M059J (cell line): ENCODE data around the gene ATP4B. TPM values are rescaled to one million over a fixed set of nuclear protein-coding genes. Genes with fewer than 3 reads are reported as not detected.

ENCODE experiments used
- DNase-seq: peaks from one replicate; pipeline ENCODE4 v3.0.0-alpha.2; 2012; ENCODE audit warnings: low read depth
- total RNA-seq: library from RNA; depleted of rRNA; stranded (reverse); fragments of >200 nt; shearing (Covaris generic); gene quantifications from 2 replicates; pipeline ENCODE4 v1.2.3, GENCODE V29; 2014

ATP4B gene
- total RNA-seq, 1 experiment from 2014 or later = not detected

DNA sequence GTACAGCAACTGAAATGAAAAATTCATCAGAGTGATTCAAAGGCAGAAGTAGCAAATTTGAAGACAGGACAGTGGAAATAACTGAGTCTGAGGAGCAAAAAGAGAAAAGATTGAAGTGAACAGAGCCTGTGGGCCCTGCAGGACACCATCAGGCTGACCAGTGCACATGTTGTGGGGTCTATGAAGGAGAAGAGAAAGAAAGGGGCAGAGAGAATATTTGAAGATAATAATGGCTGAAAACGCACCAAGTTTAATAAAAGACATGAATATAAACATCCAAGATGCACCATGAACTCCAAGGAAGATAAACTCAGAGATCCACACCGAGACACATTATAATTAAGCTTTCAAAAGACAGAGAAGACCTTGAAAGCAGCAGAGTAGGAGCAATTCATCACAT is 15.4 kb downstream of the ATP4B start:
- no peak for DNase-seq

DNA sequence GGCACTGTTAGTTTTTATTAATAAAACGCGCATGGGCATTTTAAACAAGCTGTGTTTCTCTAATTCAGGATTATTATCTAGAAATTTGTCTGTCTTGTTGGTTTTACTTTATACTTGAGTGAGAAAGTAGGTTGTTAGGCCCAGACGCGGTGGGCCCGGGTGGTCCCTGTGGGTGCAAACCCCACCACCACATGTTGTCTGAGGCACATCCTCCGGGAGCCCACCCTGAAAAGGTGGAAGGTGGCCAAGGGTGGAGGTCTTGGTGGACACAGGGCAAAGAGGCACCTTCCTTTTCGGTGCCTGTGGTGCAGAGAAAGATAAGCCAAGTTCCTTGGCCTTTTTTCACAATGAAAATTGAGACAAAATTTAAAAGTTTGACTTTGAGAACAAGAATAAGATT is 16.6 kb downstream of the ATP4B start:
- DNase-seq = no peak

DNA sequence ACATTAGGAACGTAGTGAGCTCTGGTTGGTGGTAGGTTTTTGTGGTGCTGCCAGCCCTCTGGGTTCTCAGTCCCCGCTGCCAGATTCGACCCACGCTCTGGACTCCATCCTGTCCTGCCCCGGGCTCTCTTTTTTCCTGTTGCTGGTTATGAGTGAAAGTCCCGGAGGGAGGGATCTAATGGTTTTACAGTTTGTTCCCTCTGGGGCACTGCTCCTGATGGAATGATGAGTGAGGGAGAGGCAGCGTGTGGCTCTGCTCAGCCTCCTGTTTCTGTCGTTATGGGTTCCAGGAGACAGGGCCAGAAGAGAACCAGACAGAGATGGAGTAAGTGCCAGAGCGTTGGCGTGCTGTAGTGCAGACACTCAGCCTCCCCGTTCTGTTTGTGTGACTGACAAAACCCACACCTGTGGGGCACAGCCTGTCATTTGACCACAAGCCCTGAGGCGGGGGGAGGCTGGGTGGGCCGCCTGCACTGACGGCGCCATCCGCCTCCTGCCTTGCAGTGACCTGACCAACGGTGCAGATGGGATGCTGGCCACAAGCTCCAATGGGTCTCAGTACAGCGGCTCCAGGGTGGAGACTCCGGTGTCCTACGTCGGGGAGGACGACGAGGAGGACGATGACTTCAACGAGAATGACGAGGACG is 18.3 kb downstream of the ATP4B start:
- DNase-seq = no peak

DNA sequence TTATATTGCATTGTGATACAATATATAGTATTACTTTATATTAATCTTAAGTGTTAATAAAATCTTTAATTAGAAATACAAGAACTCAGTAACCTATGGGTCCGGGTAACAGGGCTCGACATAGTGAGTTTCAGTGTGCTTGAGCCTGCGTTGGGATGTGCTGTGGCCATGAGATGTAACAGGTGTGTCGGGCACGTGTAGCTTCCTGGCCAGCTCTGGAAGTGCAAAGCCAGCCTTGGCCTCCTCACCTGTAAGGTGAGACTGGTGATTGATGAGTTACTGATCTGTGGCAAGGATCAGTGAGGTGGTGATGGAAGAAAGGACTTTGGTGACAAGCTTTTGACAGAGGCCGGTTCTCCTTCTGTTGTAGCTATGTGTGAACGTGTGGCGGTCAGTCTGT is 19.2 kb downstream of the ATP4B start:
- no peak for DNase-seq

DNA sequence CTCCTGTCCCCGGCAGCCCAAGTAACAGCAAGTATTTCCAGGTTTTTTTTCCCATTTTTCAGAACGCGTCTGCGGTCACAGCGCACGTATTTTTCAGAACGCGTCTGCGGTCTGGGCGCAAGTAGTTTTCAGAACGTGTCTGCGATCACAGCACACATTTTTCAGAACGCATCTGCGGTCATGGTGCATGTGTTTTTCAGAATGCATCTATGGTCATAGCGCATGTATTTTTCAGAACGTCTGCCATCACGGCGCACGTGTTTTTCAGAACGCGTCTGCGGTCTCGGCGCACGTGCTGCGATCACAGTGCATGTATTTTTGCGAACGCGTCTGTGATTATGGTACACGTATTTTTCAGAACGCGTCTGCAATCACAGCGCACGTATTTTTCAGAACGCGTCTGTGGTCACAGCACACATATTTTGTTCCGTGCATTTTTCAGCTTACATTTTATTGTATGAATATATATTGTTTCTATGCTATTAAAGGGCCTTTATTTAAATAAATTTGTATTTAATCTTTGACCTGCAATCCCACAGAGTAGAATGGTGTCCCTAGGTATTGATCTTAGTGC is 19.7 kb downstream of the ATP4B start:
- DNase-seq = no peak

DNA sequence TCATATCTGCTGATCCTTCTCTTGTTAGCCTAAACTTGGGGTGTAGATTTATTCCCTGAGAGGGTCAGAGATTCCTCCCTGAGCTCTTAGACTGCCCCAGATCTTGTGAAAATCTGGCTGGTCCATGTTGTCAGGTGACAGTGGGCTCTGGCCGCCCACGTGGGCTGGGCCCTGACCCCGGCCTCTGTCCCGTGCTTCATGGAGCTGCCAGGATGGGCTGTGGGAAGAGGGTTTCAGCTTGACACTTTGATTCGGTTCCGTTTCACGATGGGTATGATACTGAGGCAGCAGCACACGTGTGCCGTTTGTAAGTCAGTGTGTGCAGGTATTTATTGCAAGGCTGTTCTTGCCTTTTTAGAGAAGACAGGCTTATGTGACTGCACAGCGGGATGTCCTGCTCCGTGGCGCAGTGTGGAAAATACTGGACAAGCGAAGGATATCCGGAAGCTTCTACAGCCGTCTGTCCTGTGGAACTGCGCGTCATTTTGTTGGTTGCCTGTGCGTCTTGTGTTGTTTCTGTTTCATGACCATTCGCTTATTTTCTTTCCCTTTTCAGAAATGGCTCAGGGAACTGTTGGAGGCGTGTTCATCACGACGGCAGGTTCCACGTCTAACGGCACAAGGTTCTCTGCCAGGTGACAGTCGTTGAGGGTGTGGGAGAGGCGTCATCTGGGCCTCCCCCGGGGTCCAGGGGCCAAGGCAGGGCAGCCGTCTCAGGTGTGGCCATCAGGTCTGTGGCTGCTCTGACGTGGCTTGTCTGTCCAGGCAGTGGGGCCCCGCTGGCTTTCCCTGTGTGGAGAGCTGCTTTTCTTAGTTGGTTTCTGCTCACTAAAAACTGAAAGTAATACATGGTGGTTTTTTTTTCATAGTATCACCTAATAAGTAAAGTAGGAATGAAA is 20.5 kb downstream of the ATP4B start:
- DNase-seq = no peak

DNA sequence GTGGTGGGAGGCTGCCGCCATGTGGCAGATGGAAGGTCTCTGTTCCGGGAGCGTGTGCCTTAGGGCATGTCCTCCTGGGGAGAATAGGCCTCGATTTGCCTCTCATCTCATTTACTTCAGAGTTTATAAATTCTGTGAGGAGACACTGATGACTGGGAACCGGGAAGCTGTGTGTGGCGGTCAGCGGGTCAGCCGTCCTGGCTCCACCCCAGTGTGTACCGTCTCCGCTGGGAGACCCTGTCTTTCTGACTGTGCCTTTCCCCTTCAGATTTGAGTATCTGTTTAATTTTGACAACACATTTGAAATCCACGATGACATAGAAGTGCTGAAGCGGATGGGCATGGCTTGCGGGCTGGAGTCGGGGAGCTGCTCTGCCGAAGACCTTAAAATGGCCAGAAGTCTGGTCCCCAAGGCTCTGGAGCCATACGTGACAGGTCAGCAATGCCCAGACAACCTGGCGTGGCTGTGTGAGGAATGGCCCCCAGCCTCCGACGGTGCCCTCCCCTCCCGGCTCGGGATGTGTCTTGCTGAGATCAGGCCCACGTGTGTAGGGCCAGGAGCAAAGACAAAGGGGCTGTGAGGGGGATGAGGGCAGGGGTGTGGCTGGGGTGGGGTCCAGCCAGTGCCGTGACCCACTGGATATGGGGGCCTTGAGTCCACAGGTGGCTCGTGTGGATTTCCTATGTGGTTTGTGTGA is 21.6 kb downstream of the ATP4B start:
- DNase-seq = no peak

DNA sequence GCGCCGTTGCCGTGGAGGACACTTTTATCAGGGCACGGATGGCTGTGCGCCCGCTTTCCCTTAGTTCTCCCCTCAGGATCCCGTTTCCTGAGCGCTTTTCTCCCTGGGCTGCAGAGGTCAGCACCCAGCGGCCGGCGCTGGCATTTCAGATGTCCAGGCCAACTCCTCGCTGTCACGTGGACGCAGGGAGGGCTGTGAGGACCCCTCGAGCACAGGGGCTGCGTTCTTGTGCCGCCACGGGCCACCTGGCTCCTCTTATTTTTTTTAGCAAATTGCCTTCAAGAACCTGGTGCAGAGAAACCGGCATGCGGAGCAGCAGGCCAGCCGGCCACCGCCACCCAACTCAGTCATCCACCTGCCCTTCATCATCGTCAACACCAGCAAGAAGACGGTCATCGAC is 22.3 kb downstream of the ATP4B start:
- DNase-seq = no peak

DNA sequence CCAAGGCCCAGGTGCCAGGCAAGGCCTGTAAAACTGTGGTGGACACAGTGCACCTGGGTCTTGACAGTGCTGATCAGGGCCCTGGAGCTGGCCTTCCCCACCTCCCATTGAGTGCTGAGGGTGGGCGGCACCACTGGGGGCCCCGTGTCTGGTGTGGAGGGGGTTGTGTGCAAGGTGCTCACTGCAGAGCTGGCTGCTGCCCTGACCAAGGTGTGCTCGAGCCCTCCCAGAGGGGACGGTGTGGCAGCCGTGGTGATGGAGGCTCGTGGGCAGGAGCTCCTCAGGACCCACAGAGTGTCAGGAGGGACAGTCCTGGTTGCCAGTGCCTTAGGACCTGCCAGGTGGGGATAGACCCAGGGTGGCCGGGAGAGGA is 23.0 kb downstream of the ATP4B start:
- DNase-seq = no peak

DNA sequence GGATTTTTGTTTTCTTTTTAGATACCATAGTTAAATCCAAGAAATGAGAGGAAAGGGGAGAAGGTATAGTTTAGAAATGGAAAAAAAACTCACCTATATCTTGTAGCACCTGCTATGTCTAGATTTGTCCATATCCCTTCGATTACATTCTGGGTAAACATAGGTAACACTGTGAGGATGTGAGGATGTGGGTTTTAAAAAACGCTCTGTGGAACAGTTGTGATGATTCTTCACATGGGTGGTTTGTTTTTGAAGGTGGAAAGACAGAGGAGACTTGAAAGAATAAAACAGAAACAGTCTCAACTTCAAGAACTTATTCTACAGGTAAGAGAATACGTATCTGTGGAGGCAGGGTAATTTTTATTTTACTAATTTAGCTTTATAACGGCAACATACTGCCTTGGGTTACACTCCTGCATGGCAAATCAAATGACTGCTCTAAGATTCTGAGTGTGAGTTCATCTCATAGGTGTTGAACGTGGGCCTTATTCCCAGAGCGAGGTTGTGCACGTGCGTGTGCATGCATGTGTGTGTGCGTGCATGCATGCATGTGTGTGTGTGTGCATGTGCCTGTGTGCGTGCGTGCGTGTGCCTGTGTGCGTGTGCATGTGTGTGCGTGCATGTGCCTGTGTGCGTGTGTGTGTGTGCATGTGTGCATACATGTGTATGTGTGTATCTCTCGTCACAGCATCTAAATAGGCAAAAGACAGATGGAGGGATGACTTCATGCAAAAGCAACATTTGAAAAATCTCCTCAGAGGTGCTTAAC is 23.5 kb downstream of the ATP4B start:
- no peak for DNase-seq

DNA sequence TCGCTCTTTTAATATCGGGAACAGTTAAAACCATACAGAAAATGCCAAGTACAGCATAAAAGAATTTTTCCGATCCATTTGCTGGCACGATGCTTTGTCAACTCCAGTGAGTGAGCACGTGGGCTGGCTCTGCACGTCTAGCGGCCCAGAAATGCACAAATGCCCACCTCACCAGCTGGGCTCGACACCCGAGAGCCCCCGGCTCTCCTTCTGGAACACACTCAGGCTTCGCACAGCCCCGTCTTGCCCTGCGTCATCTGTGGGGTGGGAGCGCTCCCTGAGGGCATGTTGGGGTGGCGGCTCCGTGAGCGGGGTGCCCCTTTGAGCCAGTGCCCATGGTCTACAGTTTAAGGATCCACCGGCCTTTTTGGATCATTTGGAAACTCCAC is 24.5 kb downstream of the ATP4B start:
- DNase-seq = no peak

DNA sequence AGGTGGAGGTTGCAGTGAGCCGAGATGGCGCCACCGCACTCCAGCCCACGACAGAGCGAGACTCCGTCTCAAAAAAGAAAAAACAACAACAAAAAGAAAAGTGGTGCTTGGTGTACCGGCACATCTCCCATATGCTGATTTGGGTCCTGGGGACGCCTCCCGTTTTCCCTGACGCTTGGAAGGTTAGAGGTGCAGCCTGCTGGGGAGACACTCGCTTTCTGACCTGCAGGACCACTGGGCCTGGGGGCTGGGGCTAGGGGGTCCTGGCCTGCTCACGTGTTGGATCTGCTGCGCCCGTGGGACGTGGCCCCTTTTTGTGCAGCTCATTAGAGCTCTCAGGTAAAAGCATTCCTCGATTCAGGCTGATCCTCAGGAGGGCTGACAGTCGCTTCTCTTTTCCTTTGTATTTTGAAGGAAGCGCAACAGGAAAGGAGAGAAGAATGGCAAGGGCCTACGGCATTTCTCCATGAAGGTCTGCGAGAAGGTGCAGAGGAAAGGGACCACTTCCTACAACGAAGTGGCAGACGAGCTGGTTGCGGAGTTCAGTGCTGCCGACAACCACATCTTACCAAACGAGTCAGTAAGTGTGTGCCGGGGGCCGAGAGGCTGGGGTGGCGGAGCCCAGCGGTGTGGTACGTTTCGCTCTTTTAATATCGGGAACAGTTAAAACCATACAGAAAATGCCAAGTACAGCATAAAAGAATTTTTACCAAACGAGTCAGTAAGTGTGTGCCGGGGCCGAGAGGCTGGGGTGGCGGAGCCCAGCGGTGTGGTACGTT is 25.1 kb downstream of the ATP4B start:
- DNase-seq = no peak

DNA sequence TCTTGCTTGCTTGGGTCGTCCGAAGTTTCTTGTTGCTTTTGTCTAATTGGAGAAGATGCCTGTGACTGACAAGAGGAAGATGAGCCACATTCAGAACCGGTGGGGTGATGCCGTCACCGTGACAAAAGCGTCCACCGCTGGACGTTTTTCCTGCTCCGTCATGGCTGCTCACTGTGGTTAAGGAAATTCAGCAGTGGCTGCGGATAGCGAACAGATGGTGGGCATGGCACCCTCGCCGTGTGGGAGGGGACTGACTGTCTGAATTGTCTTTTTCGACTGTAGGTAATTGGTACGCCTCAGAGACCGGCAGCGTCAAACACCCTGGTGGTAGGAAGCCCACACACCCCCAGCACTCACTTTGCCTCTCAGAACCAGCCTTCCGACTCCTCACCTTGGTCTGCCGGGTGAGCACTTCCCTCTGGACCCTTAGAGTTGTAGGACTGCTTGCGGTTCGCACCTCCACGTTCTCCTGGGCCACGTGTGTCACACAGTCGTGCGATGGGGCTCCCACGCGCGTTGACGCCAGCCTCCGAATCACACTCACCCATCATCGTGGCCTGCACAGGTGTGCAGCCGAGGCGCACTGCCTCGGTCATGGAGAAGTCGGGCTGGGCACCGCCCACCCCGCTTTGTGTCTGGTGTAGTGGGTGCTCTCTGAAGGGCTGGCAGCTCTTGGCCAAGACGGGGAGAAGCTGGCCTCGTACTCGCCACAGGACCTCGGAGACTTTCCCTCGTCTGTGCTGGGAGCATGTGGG is 26.5 kb downstream of the ATP4B start:
- no peak for DNase-seq

DNA sequence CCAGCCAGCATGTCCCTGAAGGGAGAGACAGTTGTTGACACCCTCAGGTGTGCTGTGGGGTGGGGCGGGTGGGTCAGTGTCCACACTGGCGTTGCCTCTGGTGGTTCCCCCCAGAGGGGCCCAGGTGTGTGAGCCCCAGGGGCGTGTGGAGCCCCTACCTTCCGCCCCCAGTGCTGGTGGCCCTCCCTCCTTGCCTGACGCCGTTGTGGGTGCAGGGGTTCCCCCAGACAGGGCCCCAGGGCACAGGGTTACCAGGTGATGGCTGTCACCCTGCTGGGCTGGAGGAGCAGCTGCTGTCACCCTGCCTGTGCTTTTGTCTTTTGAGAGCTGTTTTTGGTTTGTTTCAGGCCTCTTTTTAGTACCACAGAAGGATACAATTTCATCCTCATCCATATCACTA is 27.2 kb downstream of the ATP4B start:
- DNase-seq = no peak

DNA sequence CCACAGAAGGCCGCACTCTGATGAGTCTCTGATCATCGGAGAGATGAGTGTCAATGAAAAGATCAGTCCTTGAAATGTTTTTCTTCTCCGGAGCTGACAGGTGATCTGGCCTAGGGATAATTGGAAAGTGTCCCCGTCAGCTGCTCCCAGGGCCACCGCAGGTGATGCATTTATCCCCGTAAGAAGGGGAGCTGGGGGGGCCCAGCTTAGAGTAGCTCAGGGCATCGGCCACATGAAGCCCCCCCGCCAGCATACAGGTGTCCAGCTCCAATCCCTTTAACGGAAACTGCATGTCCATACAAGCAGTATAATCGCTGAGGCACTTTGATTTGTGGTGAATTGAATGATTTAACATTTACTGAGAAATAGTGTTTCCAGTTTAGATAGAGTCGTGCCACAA is 27.7 kb downstream of the ATP4B start:
- no peak for DNase-seq

DNA sequence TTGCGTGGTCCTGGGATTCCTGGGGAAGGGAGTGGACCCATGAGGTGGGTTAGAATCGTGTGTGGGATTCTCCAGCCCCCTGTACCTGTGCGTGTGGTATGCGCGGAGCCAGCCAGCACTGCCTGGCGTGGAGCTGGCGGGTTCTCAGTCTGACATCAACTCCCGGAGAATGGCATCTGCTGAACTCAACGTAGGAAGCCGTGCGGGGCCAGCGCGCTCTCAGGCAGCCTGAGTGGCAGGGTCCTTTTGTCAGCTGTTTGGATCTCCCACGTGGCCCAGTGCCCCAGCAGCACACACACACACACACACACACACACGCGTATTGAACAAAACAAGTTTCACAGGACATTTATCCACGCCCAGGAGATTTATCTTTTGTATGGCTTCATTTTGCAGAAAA is 28.1 kb downstream of the ATP4B start:
- DNase-seq = no peak

DNA sequence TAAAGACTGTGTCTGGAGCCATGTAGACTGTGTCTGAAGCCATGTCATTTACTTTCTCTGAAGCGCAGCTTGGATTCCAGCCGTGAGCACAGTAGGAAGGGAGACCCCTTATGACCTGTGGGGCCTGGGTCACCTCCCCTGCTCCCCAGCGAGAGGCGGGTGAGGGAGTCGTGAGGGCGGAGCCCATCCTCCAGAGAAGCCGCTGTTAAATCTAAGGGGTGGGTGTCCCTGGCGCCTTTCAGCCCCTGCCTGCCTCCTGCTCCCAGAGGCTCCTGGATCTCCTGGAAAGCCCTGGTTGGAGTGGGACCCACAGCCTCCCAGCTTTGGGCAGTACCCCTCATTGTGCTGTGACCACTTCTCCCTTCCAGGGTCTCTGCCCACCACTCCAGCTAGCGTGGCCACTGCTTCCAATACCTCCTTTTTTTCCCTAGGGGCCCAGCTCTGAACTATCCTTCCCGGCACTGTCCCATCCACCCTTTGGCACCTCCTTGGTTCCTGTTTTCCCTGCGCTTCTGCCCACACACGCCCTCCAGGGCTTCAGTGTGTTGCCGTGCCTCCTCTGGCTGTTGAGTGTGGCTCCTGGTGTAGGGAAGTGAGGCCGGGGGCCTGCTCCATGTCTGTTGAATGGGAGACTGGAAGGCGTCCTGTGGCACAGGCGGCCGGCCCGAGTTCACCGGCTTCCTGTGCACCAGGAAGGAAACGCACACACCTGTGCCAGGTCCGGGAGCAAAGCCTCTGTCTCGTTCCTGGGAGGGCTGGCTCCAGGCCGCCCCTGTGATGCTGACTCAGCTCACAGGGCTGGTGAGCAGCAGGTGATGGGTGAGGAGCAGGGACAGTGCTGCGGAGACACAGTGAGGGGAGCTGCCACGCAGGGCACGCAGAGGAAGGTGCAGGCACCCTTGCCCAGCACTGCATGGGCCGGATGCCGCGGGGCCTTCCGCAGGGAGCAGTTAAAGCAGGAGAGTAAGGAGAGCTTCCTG is 29.4 kb downstream of the ATP4B start:
- no peak for DNase-seq

DNA sequence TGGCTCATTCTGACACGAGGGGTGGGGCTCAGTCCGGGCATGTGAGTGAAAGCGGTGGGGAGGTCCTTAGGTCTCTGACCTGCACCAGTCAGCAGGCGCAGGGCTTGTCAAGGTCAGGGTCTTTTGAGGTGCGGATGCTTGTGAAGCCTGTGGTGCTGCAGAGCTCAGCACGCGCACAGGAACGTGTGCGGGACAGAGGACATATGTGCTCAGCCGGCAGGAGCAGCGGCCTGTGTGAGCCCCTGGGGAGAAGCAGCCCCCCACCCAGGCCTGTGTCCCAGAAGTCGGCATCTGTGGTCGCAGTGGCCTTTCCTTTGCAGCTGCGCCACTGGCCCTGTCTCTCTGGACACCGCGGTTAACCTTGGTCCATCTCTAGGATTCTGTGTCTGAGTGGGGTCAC is 30.9 kb downstream of the ATP4B start:
- no peak for DNase-seq
